ENCODE data around the gene SPATA6L. TPM values are rescaled to one million over a fixed set of nuclear protein-coding genes. Genes with fewer than 3 reads are reported as not detected.

Gene SPATA6L
- total RNA-seq, 1 experiment from 2014 or later, result 2.4 TPM

DNA sequence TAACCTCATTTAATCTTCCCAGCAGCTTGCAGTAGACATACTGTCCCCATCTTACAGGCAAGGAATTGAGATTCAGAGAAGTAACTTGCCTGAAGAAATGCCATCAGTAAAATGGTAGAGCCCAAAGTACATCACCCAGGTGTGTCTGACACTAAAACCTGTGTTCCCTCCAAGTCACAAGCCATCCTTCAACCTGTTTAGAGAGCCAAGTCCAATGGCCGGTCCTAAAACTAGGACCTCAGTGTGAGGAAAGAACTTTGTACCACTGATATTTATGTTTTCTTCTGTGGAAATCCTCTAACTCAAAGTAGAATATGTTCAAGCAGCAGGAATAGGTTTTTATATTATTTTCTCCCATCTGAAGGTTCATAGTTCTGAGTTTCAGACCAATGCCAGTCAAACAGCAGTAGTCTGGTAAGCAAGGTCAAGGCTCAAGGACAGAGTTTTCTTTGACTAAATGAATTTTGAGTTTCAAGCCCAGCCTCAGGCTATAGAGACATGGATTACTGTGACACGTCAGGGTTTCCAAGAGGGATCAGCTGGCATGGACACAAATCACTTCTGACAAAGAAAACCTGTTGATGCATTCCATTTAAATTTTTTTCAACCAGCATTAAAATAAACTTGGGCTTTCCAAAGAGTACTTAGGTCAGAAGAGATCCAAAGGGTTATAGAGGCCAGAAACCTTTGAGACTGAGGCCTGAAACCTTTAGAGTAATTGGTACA lies 85.1 kb downstream of the SPATA6L start:
- POLR2A ChIA-PET, result no interaction called here
- H3K4me3 Mint-ChIP-seq (ENCODE audit: unreplicated experiment), result no peak overlapping the region
- no peaks in the 10 kb centered on the region for H3K27me3 Mint-ChIP-seq (ENCODE audit: insufficient read depth, unreplicated experiment)
- peaks cover 33% of the 10 kb centered on the region for H3K36me3 Mint-ChIP-seq (ENCODE audit: insufficient read depth, unreplicated experiment)
- Histone ChIP-seq H3K27me3 (replicated peaks; ENCODE audit: control insufficient read depth, insufficient read depth, low read length) (no peaks in the 10 kb centered on the region), H3K36me3 (ENCODE audit: control insufficient read depth, insufficient read depth, low read length) (no peaks in the 10 kb centered on the region), H3K9me3 (no peaks in the 10 kb centered on the region), H3K4me3 (ENCODE audit: low read depth, low read length) (no peak overlapping the region), H3K4me1 (no peaks in the 10 kb centered on the region)
- H3K4me1 Mint-ChIP-seq (ENCODE audit: low read depth, unreplicated experiment), result no peaks in the 10 kb centered on the region
- CTCF ChIA-PET, result no interaction called here
- TF ChIP-seq, protein P1, sequence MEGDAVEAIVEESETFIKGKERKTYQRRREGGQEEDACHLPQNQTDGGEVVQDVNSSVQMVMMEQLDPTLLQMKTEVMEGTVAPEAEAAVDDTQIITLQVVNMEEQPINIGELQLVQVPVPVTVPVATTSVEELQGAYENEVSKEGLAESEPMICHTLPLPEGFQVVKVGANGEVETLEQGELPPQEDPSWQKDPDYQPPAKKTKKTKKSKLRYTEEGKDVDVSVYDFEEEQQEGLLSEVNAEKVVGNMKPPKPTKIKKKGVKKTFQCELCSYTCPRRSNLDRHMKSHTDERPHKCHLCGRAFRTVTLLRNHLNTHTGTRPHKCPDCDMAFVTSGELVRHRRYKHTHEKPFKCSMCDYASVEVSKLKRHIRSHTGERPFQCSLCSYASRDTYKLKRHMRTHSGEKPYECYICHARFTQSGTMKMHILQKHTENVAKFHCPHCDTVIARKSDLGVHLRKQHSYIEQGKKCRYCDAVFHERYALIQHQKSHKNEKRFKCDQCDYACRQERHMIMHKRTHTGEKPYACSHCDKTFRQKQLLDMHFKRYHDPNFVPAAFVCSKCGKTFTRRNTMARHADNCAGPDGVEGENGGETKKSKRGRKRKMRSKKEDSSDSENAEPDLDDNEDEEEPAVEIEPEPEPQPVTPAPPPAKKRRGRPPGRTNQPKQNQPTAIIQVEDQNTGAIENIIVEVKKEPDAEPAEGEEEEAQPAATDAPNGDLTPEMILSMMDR (IDR thresholded peaks at IDR 0.05; ENCODE audit: insufficient read depth in 1 of 2, low read depth in 1 of 2, low read length in 1 of 2, severe bottlenecking in 1 of 2, unreplicated experiment in 1 of 2), result no peak
- BruUV-seq (replicated peaks), result no TSS peak
- DNase-seq, result no peak
- H3K27ac Mint-ChIP-seq (ENCODE audit: unreplicated experiment), result no peak overlapping the region
- intact Hi-C loops (cut with micrococcal nuclease; ENCODE audit: unreplicated experiment), result no loop called here
- no peaks in the 10 kb centered on the region for H3K9me3 Mint-ChIP-seq (ENCODE audit: unreplicated experiment)

DNA sequence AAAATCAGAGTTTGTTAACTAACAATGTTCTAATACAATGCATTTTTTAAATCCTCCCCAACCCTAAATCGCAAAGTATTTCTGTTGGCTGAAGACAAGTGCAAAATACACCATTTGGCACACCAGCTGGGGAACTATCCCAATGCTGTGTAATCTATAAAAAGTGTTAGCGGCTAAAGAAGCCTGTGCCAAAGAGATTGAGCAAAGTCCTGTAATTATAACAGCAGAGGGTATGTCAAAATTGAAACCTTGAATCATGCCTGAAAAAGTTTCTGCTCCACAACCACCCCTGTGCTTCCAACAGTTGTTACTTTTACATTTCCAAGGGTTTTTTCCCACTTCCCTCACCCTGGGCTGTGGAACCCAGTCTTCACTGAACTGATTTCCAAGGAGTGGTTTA lies 87.3 kb downstream of the SPATA6L start:
- TF ChIP-seq, protein P1 (IDR thresholded peaks at IDR 0.05; ENCODE audit: insufficient read depth in 1 of 2, low read depth in 1 of 2, low read length in 1 of 2, severe bottlenecking in 1 of 2, unreplicated experiment in 1 of 2), result no peak
- intact Hi-C loops (cut with micrococcal nuclease; ENCODE audit: unreplicated experiment), result no loop called here
- DNase-seq, result no peak
- no peak overlapping the region for H3K4me3 Mint-ChIP-seq (ENCODE audit: unreplicated experiment)
- no peaks in the 10 kb centered on the region for H3K27me3 Mint-ChIP-seq (ENCODE audit: insufficient read depth, unreplicated experiment)
- no peak overlapping the region for H3K4me3 ChIP-seq (ENCODE audit: low read depth, low read length)
- no peaks in the 10 kb centered on the region for H3K27me3 ChIP-seq (replicated peaks; ENCODE audit: control insufficient read depth, insufficient read depth, low read length)
- H3K36me3 ChIP-seq (ENCODE audit: control insufficient read depth, insufficient read depth, low read length), result no peaks in the 10 kb centered on the region
- no peak overlapping the region for H3K27ac Mint-ChIP-seq (ENCODE audit: unreplicated experiment)
- H3K4me1 ChIP-seq, result no peaks in the 10 kb centered on the region
- no peaks in the 10 kb centered on the region for H3K9me3 ChIP-seq
- ChIA-PET CTCF (no interaction called here), POLR2A (no interaction called here)
- H3K9me3 Mint-ChIP-seq (ENCODE audit: unreplicated experiment), result no peaks in the 10 kb centered on the region
- BruUV-seq (replicated peaks), result no TSS peak
- H3K36me3 Mint-ChIP-seq (ENCODE audit: insufficient read depth, unreplicated experiment), result peaks cover 26% of the 10 kb centered on the region
- H3K4me1 Mint-ChIP-seq (ENCODE audit: low read depth, unreplicated experiment), result no peaks in the 10 kb centered on the region

DNA sequence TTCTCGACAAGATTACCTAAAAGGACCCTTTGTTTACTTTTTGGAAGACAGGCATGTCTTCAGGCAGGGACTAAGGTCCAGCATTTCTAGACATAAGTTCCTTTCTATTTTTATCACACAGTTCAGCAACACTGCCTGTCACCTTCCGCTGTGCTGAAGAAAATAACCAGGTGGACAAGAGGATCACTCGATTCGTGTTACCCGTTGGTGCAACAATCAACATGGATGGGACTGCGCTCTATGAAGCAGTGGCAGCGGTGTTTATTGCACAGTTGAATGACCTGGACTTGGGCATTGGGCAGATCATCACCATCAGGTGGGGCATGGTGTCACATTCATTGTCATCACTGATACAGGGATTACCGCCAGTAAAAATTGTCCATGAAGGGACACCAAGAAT lies 89.8 kb downstream of the SPATA6L start:
- DNase-seq, result no peak
- H3K4me1 Mint-ChIP-seq (ENCODE audit: low read depth, unreplicated experiment), result no peaks in the 10 kb centered on the region
- H3K27ac Mint-ChIP-seq (ENCODE audit: unreplicated experiment), result no peak overlapping the region
- Histone ChIP-seq H3K9me3 (no peaks in the 10 kb centered on the region), H3K4me1 (no peaks in the 10 kb centered on the region), H3K27me3 (replicated peaks; ENCODE audit: control insufficient read depth, insufficient read depth, low read length) (no peaks in the 10 kb centered on the region), H3K4me3 (ENCODE audit: low read depth, low read length) (no peak overlapping the region), H3K36me3 (ENCODE audit: control insufficient read depth, insufficient read depth, low read length) (no peaks in the 10 kb centered on the region)
- BruUV-seq (replicated peaks), result no TSS peak
- no peak overlapping the region for H3K4me3 Mint-ChIP-seq (ENCODE audit: unreplicated experiment)
- TF ChIP-seq, protein P1 (IDR thresholded peaks at IDR 0.05; ENCODE audit: insufficient read depth in 1 of 2, low read depth in 1 of 2, low read length in 1 of 2, severe bottlenecking in 1 of 2, unreplicated experiment in 1 of 2), result no peak
- no peaks in the 10 kb centered on the region for H3K27me3 Mint-ChIP-seq (ENCODE audit: insufficient read depth, unreplicated experiment)
- intact Hi-C loops (cut with micrococcal nuclease; ENCODE audit: unreplicated experiment), result no loop called here
- ChIA-PET POLR2A (no interaction called here), CTCF (no interaction called here)
- H3K36me3 Mint-ChIP-seq (ENCODE audit: insufficient read depth, unreplicated experiment), result peaks cover 31% of the 10 kb centered on the region
- no peaks in the 10 kb centered on the region for H3K9me3 Mint-ChIP-seq (ENCODE audit: unreplicated experiment)

Data from Caco-2 (cell line).